ENCODE measurements around the gene PDE4D. TPM values are rescaled to one million over a fixed set of nuclear protein-coding genes. Genes with fewer than 3 reads are reported as not detected.

PDE4D gene
- total and polyA plus RNA-seq, 2 donors (not counting 3 experiments of a cell fraction or from before 2014, with no cell fraction given), result 34.5 to 51.2 TPM

DNA sequence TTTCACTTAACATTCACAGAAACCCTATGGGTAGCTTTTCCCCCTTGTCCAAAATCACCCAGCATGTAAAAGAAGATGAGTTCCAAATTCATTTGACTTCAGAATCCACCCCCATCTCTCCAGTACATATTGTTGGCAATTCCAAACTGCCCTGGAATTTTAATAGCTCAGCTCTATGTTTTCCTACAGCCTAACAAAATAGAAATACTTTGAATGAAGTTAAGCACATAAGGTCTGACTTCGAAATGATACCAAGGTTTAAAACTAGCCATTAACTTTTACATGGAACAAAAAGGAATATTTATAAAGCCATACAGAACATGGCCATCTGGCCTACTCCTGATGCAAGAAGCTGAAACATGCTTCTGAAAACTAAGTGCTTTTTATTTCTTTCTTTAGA, 634.3 kb downstream of the PDE4D start:
- Histone ChIP-seq H3K27me3 (ENCODE audit: control insufficient read depth in 2 of 2, insufficient read depth in 2 of 2, low read length in 2 of 2) (no peaks in the 10 kb centered on the region), H3K79me2 (ENCODE audit: control insufficient read depth, insufficient read depth, low read length) (no peaks in the 10 kb centered on the region), H3K9ac (replicated peaks; ENCODE audit: extremely low read depth, insufficient read depth, low read length) (no peak overlapping the region), H3K4me2 (ENCODE audit: insufficient read depth, low read length) (no peak overlapping the region), H3K27ac (ENCODE audit: insufficient read depth, low read depth, low read length) (no peak overlapping the region), H2AFZ (ENCODE audit: low read depth, low read length) (no peak overlapping the region), H3K4me1 (ENCODE audit: control insufficient read depth, extremely low read depth, insufficient read depth, low read length) (peaks cover 5% of the 10 kb centered on the region), H3K36me3 (ENCODE audit: control insufficient read depth in 2 of 2, extremely low read depth in 1 of 2, insufficient read depth in 2 of 2, low read length in 2 of 2) (no peaks in the 10 kb centered on the region), H3K9me3 (replicated peaks; ENCODE audit: control insufficient read depth, insufficient read depth, low read length) (no peaks in the 10 kb centered on the region), H3K4me3 (replicated peaks in 1 of 3; ENCODE audit: insufficient read depth in 1 of 3, low read depth in 1 of 3, low read length in 3 of 3) (no peak overlapping the region), H3K9me1 (replicated peaks; ENCODE audit: control insufficient read depth, extremely low read depth, insufficient read depth, low read length) (no peaks in the 10 kb centered on the region), H4K20me1 (replicated peaks; ENCODE audit: control insufficient read depth, extremely low read depth, insufficient read depth, low read length) (peaks cover 2% of the 10 kb centered on the region)
- BruUV-seq (replicated peaks), result no TSS peak
- dilution Hi-C loops (cut with MboI; ENCODE audit: extremely low pct_ligation_motif_present, low sequenced_read_pairs), result no loop called here
- FAIRE-seq, result no peak
- DNase-seq (ENCODE audit: low read depth, low spot score), result no peak
- intact Hi-C loops (cut with micrococcal nuclease), result no loop called here
- no peak for TF ChIP-seq EZH2 (IDR thresholded peaks at IDR 0.05; ENCODE audit: borderline replicate concordance, low read depth, low read length, severe bottlenecking)
- ChIA-PET CTCF (interaction anchor here (0.8 to 1.1 kb wide), 2 partner anchors 9 to 78 kb away, joined by 3 to 4 read pairs; no protein-coding TSS in a partner anchor), POLR2A (no interaction called here)

DNA sequence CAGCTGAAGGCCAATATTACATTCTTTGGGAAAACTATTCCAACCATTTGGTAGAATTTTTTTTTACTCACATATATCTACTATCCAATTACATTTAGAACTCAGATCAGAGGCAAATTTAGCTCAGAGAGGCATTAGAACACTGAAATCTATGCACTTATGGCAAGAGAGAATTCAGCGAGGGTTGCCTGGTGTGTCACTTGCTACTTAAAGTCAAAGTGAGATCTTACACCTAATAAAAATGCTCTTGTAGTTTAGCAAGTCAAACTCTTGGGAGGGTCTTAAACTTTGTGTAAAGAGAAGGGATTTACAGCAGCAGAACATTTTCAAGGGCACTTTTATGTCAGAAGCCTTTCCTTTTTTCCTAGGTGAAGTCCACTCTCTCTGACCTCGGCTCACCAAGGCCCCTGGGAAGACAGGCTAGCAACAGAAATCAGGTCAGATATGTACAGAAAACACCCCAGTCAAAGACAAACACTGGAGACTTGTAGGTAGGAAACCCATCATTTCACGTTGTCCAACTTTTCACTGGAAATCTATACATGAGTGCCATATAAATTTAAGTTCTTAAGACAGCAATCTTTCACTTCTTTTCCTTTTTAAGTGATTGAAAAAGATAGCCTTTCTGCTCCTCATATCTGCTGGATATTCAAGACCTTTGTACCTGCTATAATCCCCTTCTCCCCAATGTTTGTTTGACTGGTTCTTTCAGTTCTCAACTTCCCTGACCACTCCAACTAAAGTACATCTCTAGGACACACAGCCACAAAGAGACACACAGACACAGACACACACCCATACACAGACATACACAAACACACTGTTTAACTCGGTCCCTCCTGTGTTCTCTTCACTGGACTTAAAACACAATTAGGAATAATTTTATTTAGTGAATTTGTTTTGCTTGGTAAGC, 635.8 kb downstream of the PDE4D start:
- H2AFZ ChIP-seq (ENCODE audit: low read depth, low read length), result no peak overlapping the region
- intact Hi-C loops (cut with micrococcal nuclease), result no loop called here
- no peak overlapping the region for H3K4me3 ChIP-seq (replicated peaks in 1 of 3; ENCODE audit: insufficient read depth in 1 of 3, low read depth in 1 of 3, low read length in 3 of 3)
- dilution Hi-C loops (cut with MboI; ENCODE audit: extremely low pct_ligation_motif_present, low sequenced_read_pairs), result no loop called here
- TF ChIP-seq POLR2AphosphoS5 (IDR thresholded peaks at IDR 0.05; ENCODE audit: insufficient read depth, low read depth, low read length) (no peak), FOS (IDR thresholded peaks at IDR 0.05; ENCODE audit: borderline replicate concordance, insufficient read depth, low read length) (no peak), POLR2A (IDR thresholded peaks at IDR 0.05; ENCODE audit: low read depth, low read length) (no peak), MYC (IDR thresholded peaks at IDR 0.05; ENCODE audit: low read depth, low read length) (no peak), EZH2 (IDR thresholded peaks at IDR 0.05; ENCODE audit: borderline replicate concordance, low read depth, low read length, severe bottlenecking) (no peak), GATA2 (IDR thresholded peaks at IDR 0.05; ENCODE audit: insufficient read depth, insufficient read length, low read depth, low read length) (no peak), JUN (IDR thresholded peaks at IDR 0.05; ENCODE audit: borderline replicate concordance, insufficient read depth, insufficient read length, low read depth) (no peak)
- TF ChIP-seq, protein P1, sequence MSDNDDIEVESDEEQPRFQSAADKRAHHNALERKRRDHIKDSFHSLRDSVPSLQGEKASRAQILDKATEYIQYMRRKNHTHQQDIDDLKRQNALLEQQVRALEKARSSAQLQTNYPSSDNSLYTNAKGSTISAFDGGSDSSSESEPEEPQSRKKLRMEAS (IDR thresholded peaks at IDR 0.05; ENCODE audit: insufficient read depth, insufficient read length), result no peak
- TF ChIP-seq, protein P2, sequence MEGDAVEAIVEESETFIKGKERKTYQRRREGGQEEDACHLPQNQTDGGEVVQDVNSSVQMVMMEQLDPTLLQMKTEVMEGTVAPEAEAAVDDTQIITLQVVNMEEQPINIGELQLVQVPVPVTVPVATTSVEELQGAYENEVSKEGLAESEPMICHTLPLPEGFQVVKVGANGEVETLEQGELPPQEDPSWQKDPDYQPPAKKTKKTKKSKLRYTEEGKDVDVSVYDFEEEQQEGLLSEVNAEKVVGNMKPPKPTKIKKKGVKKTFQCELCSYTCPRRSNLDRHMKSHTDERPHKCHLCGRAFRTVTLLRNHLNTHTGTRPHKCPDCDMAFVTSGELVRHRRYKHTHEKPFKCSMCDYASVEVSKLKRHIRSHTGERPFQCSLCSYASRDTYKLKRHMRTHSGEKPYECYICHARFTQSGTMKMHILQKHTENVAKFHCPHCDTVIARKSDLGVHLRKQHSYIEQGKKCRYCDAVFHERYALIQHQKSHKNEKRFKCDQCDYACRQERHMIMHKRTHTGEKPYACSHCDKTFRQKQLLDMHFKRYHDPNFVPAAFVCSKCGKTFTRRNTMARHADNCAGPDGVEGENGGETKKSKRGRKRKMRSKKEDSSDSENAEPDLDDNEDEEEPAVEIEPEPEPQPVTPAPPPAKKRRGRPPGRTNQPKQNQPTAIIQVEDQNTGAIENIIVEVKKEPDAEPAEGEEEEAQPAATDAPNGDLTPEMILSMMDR (IDR thresholded peaks at IDR 0.05; ENCODE audit: extremely low read depth in 1 of 2, insufficient read depth in 1 of 2, low read depth in 1 of 2, low read length in 2 of 2), result no peak
- no peak for DNase-seq (ENCODE audit: low read depth, low spot score)
- H3K9me1 ChIP-seq (replicated peaks; ENCODE audit: control insufficient read depth, extremely low read depth, insufficient read depth, low read length), result no peaks in the 10 kb centered on the region
- H3K27me3 ChIP-seq (ENCODE audit: control insufficient read depth in 2 of 2, insufficient read depth in 2 of 2, low read length in 2 of 2), result no peaks in the 10 kb centered on the region
- BruUV-seq (replicated peaks), result no TSS peak
- H3K9ac ChIP-seq (replicated peaks; ENCODE audit: extremely low read depth, insufficient read depth, low read length), result no peak overlapping the region
- H3K36me3 ChIP-seq (ENCODE audit: control insufficient read depth in 2 of 2, extremely low read depth in 1 of 2, insufficient read depth in 2 of 2, low read length in 2 of 2), result no peaks in the 10 kb centered on the region
- H4K20me1 ChIP-seq (replicated peaks; ENCODE audit: control insufficient read depth, extremely low read depth, insufficient read depth, low read length), result no peaks in the 10 kb centered on the region
- CTCF ChIA-PET, result no interaction called here
- H3K4me2 ChIP-seq (ENCODE audit: insufficient read depth, low read length), result no peak overlapping the region
- POLR2A ChIA-PET, result no interaction called here
- H3K79me2 ChIP-seq (ENCODE audit: control insufficient read depth, insufficient read depth, low read length), result no peaks in the 10 kb centered on the region
- H3K27ac ChIP-seq (ENCODE audit: insufficient read depth, low read depth, low read length), result no peak overlapping the region
- no peaks in the 10 kb centered on the region for H3K9me3 ChIP-seq (replicated peaks; ENCODE audit: control insufficient read depth, insufficient read depth, low read length)
- FAIRE-seq, result no peak
- H3K4me1 ChIP-seq (ENCODE audit: control insufficient read depth, extremely low read depth, insufficient read depth, low read length), result peaks cover 5% of the 10 kb centered on the region

Measured in endothelial cell of umbilical vein (primary cell).